ENCODE data around the gene CIBAR2.

CIBAR2 gene

GRCh38 chr16:85052536-85052935 is 59.7 kb downstream of the CIBAR2 start:
- TF ChIP-seq, protein P1, sequence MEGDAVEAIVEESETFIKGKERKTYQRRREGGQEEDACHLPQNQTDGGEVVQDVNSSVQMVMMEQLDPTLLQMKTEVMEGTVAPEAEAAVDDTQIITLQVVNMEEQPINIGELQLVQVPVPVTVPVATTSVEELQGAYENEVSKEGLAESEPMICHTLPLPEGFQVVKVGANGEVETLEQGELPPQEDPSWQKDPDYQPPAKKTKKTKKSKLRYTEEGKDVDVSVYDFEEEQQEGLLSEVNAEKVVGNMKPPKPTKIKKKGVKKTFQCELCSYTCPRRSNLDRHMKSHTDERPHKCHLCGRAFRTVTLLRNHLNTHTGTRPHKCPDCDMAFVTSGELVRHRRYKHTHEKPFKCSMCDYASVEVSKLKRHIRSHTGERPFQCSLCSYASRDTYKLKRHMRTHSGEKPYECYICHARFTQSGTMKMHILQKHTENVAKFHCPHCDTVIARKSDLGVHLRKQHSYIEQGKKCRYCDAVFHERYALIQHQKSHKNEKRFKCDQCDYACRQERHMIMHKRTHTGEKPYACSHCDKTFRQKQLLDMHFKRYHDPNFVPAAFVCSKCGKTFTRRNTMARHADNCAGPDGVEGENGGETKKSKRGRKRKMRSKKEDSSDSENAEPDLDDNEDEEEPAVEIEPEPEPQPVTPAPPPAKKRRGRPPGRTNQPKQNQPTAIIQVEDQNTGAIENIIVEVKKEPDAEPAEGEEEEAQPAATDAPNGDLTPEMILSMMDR (IDR thresholded peaks at IDR 0.05; ENCODE audit: low read depth, low read length), result no peak
- no peak overlapping the region for H3K4me3 ChIP-seq (ENCODE audit: low read depth, low read length)

DNA sequence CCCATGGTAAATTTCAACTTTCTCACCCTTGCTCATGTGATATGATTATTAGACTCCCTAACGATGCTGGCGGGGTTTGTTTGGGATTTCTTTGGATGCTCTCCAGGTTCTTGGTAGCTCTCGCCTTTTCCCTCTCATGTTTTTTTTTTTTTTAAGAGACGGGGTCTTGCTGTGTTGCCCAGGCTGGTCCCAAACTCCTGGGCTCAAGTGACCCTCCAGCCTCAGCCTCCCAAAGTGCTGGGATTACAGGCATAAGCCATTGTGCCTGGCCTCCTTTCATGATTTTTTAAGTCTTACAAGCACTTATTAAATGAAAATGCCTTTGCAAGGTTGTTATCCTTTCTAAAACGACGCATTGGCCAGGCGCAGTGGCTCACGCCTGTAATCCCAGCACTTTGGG is 60.6 kb downstream of the CIBAR2 start:
- H3K4me3 ChIP-seq (ENCODE audit: low read depth, low read length), result no peak overlapping the region
- TF ChIP-seq, protein P1 (IDR thresholded peaks at IDR 0.05; ENCODE audit: low read depth, low read length), result no peak

- TF ChIP-seq, protein P1 (IDR thresholded peaks at IDR 0.05; ENCODE audit: low read depth, low read length), result no peak
- H3K4me3 ChIP-seq (ENCODE audit: low read depth, low read length), result no peak overlapping the region
Observed at GRCh38 chr16:85051067-85051581, 61.1 kb downstream of the CIBAR2 start.

DNA sequence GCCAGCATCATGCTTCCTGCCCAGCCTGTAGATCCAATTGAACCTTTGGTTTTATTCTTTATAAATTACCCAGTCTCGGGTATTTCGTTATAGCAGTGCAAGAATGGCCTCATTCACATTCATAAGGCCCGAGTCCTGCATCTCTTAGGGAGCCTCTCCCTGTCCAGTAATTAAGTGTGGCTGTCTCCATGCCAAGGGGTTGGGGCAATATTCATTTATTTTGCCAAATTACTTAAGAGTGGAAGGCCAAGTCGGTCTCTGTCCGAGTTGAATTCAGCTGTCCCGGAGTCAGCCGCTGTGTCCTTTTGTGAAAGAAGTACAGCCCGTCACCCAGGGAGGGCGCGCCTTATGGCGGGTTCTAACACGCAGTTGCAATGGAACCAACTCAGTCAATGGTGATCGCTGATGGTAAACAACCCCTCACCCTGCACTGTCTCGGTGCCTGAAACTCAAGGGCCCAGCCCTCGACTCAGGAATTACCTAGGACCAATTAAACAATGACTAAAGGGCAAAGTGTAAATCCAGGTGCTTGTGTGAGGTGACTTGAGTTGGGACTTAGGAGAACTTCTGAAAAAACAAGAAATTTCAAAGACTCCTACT is 62.5 kb downstream of the CIBAR2 start:
- no peak overlapping the region for H3K4me3 ChIP-seq (ENCODE audit: low read depth, low read length)
- TF ChIP-seq, protein P1 (IDR thresholded peaks at IDR 0.05; ENCODE audit: low read depth, low read length), result no peak

- H3K4me3 ChIP-seq (ENCODE audit: low read depth, low read length), result no peak overlapping the region
- TF ChIP-seq, protein P1 (IDR thresholded peaks at IDR 0.05; ENCODE audit: low read depth, low read length), result no peak
Observed at GRCh38 chr16:85048921-85049562, 63.2 kb downstream of the CIBAR2 start.
